ENCODE results near the gene SLC7A9.

Gene SLC7A9

DNA sequence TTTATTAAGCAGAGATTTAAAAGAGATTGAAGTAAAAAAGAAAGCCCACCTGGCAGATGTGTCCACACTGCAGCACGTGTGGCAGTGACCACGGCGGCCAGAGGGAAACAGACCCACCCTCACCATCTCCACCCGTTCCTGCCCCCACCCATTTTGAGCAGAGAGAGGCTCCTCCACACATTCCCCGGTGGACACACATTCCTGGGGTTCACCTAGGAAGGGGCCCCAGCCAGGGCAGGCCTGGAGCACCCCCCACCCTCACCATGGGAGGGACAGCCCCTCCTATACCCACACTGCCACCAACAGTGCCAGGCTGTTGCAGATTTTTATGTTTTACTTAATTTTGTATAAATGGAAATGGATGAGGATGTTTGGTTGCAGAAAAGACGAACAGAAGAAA is 54.9 kb downstream of the SLC7A9 start:
- H3K4me3 ChIP-seq (replicated peaks; ENCODE audit: low read depth, low read length): no peak overlapping the region
- no peak for DNase-seq (ENCODE audit: extremely low read depth, low read depth)
- TF ChIP-seq, protein P1, sequence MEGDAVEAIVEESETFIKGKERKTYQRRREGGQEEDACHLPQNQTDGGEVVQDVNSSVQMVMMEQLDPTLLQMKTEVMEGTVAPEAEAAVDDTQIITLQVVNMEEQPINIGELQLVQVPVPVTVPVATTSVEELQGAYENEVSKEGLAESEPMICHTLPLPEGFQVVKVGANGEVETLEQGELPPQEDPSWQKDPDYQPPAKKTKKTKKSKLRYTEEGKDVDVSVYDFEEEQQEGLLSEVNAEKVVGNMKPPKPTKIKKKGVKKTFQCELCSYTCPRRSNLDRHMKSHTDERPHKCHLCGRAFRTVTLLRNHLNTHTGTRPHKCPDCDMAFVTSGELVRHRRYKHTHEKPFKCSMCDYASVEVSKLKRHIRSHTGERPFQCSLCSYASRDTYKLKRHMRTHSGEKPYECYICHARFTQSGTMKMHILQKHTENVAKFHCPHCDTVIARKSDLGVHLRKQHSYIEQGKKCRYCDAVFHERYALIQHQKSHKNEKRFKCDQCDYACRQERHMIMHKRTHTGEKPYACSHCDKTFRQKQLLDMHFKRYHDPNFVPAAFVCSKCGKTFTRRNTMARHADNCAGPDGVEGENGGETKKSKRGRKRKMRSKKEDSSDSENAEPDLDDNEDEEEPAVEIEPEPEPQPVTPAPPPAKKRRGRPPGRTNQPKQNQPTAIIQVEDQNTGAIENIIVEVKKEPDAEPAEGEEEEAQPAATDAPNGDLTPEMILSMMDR (IDR thresholded peaks at IDR 0.05; ENCODE audit: low read depth, low read length, missing control alignments): no peak

- DNase-seq (ENCODE audit: extremely low read depth, low read depth): no peak
- no peak overlapping the region for H3K4me3 ChIP-seq (replicated peaks; ENCODE audit: low read depth, low read length)
- TF ChIP-seq, protein P1 (IDR thresholded peaks at IDR 0.05; ENCODE audit: low read depth, low read length, missing control alignments): no peak
Observed at GRCh38 chr19:32813862-32814425, 55.6 kb downstream of the SLC7A9 start.

GRCh38 chr19:32812571-32812970 is 57.0 kb downstream of the SLC7A9 start:
- TF ChIP-seq, protein P1 (IDR thresholded peaks at IDR 0.05; ENCODE audit: low read depth, low read length, missing control alignments): no peak
- H3K4me3 ChIP-seq (replicated peaks; ENCODE audit: low read depth, low read length): no peak overlapping the region
- DNase-seq (ENCODE audit: extremely low read depth, low read depth): no peak

GRCh38 chr19:32812036-32812435 is 57.5 kb downstream of the SLC7A9 start:
- H3K4me3 ChIP-seq (replicated peaks; ENCODE audit: low read depth, low read length): no peak overlapping the region
- no peak for DNase-seq (ENCODE audit: extremely low read depth, low read depth)
- TF ChIP-seq, protein P1 (IDR thresholded peaks at IDR 0.05; ENCODE audit: low read depth, low read length, missing control alignments): no peak

- DNase-seq (ENCODE audit: extremely low read depth, low read depth): no peak
- TF ChIP-seq, protein P1 (IDR thresholded peaks at IDR 0.05; ENCODE audit: low read depth, low read length, missing control alignments): no peak
- H3K4me3 ChIP-seq (replicated peaks; ENCODE audit: low read depth, low read length): no peak overlapping the region
Observed at GRCh38 chr19:32811151-32811550, 58.4 kb downstream of the SLC7A9 start.

DNA sequence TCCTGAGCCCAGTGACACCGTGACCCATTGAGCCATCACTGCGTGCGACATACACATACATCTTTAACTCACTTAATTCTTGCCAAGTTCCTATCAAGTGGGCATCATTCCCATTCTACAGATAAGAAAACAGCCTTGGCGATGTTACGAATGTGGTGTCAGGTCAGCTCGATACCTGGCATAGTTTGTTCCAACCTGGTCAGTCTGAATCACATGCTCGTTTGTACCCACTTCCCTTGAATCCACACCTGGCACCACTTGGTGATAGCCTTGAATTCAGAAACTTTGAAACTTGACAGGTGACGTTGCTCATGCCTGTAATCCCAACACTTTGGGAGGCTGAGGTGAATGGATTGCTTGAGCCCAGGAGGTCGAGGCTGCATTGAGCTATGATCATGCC is 59.1 kb downstream of the SLC7A9 start:
- no peak for DNase-seq (ENCODE audit: extremely low read depth, low read depth)
- no peak overlapping the region for H3K4me3 ChIP-seq (replicated peaks; ENCODE audit: low read depth, low read length)
- TF ChIP-seq, protein P1 (IDR thresholded peaks at IDR 0.05; ENCODE audit: low read depth, low read length, missing control alignments): no peak

- no peak overlapping the region for H3K4me3 ChIP-seq (replicated peaks; ENCODE audit: low read depth, low read length)
- no peak for DNase-seq (ENCODE audit: extremely low read depth, low read depth)
- TF ChIP-seq, protein P1 (IDR thresholded peaks at IDR 0.05; ENCODE audit: low read depth, low read length, missing control alignments): no peak
Observed at GRCh38 chr19:32809754-32810153, 59.8 kb downstream of the SLC7A9 start.

Data from HFF-Myc (cell line).